RWPE1 (cell line): ENCODE measurements around the gene GAREM1.

Experiments used
- CTCF ChIA-PET: fragments of 350-600 bp; sonication (Branson Sonifier 250); formaldehyde crosslinking; extraction: SDS; loops from one replicate; lab custom pipeline; 2021; lab: Yijun Ruan, JAX
- POLR2A ChIA-PET: fragments of 400-600 bp; formaldehyde crosslinking; extraction: SDS; loops from one replicate; lab custom pipeline; 2020; ENCODE audit warnings: antibody characterized with exemption; ENCODE audit not compliant: low non-redundant PET; lab: Yijun Ruan, JAX
- DNase-seq: peaks from one replicate; pipeline ENCODE4 v3.0.0; 2012; ENCODE audit warnings: low spot score
- H3K27ac ChIP-seq: fragments of 450-650 bp; 2 replicates; pipeline ENCODE4 v1.5.1; 2017
- TF ChIP-seq, protein P1 (sequence below): fragments of 450-650 bp; conservative IDR thresholded peaks from 2 replicates; pipeline ENCODE4 v1.5.1; 2017; ENCODE audit warnings: low read depth, mild to moderate bottlenecking

The GAREM1 gene

DNA sequence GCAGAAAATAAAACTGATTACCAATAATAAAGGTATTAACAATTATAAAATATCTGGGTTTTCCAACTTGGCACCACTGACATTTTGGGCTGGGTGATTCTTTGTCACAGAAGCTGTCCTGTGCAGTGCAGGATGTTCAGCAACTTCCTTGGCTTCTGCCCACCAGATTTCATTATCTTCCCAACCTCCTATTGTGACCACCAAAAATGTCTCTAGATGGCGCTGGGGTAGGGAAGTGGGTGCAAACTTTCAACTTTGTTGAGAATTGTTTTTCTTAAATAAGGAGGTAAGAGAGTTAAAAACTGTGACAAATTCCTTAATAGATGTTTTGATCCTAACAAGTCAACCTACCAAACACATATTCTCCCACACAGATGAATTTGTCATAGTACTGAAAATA lies 90.1 kb downstream of the GAREM1 start:
- ChIA-PET CTCF (no interaction called here), POLR2A (no interaction called here)
- DNase-seq: no peak
- H3K27ac ChIP-seq: no peak overlapping the region
- TF ChIP-seq, protein P1, sequence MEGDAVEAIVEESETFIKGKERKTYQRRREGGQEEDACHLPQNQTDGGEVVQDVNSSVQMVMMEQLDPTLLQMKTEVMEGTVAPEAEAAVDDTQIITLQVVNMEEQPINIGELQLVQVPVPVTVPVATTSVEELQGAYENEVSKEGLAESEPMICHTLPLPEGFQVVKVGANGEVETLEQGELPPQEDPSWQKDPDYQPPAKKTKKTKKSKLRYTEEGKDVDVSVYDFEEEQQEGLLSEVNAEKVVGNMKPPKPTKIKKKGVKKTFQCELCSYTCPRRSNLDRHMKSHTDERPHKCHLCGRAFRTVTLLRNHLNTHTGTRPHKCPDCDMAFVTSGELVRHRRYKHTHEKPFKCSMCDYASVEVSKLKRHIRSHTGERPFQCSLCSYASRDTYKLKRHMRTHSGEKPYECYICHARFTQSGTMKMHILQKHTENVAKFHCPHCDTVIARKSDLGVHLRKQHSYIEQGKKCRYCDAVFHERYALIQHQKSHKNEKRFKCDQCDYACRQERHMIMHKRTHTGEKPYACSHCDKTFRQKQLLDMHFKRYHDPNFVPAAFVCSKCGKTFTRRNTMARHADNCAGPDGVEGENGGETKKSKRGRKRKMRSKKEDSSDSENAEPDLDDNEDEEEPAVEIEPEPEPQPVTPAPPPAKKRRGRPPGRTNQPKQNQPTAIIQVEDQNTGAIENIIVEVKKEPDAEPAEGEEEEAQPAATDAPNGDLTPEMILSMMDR: no peak

DNA sequence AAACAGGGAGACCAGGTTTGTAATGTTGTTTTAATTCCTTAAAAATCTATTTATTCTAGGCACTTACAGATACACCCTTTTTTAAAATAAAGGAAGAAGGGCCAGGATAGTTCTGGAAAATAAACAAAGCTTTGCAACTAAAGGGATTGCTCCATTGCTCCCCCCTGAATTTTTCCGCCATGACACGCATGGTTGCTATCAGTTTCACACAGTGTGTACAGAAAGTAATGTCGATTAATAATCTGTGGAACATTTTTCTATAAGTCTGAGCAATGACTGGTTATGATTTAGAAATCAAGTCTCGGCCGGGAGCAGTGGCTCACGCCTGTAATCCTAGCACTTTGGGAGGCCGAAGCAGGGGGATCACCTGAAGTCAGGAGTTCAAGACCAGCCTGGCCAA lies 90.8 kb downstream of the GAREM1 start:
- TF ChIP-seq, protein P1: no peak
- no peak overlapping the region for H3K27ac ChIP-seq
- ChIA-PET CTCF (interaction anchor here (0.6 kb wide), 1 partner anchor 170 kb away, joined by 9 read pairs; no protein-coding TSS in a partner anchor), POLR2A (no interaction called here)
- DNase-seq: no peak

- ChIA-PET CTCF (no interaction called here), POLR2A (no interaction called here)
- TF ChIP-seq, protein P1: no peak
- peak overlapping the region; percentile 70 for H3K27ac ChIP-seq
- peak; percentile 2 for DNase-seq
Measured at GRCh38 chr18:32378705-32379104, 92.0 kb downstream of the GAREM1 start.

DNA sequence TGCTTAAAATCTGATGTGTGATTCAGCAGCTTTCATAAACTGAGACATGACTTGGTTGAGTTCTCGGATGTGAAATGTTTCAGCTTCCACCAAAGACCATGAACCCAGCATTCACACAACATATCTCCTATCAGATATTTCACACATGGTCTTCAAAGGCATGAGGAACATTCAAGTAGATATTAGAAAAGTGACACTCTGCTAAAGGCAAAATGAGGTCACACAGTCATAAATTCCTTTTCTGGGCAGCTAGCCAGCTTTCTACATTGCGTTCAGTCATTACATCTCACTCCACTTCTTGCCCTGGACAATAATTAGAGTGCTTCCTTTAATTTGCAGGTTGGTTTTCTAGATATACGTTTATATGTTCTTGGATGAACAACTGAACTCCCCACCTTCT lies 96.7 kb downstream of the GAREM1 start:
- TF ChIP-seq, protein P1: no peak
- no peak overlapping the region for H3K27ac ChIP-seq
- ChIA-PET POLR2A (no interaction called here), CTCF (no interaction called here)
- DNase-seq: no peak

DNA sequence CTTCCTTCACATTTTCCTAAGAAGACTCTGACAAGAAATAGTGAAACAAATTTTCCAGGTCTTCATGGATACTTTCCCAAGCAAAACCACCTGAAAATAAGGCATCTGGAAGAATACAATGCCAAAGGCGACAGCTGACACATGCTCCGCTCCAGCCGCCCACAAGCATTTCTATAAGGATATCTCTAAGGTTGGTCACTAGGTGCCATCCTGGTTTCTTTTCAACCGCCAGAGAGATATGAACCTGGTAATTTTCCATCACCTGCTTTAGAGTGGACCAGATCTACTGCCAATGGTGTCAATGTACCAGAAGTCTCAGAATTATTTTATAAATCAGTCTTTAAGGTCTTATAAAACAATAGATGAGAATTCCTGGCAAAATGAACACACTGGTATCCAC lies 97.2 kb downstream of the GAREM1 start:
- TF ChIP-seq, protein P1: no peak
- DNase-seq: no peak
- CTCF ChIA-PET: no interaction called here
- POLR2A ChIA-PET: no interaction called here
- H3K27ac ChIP-seq: no peak overlapping the region

DNA sequence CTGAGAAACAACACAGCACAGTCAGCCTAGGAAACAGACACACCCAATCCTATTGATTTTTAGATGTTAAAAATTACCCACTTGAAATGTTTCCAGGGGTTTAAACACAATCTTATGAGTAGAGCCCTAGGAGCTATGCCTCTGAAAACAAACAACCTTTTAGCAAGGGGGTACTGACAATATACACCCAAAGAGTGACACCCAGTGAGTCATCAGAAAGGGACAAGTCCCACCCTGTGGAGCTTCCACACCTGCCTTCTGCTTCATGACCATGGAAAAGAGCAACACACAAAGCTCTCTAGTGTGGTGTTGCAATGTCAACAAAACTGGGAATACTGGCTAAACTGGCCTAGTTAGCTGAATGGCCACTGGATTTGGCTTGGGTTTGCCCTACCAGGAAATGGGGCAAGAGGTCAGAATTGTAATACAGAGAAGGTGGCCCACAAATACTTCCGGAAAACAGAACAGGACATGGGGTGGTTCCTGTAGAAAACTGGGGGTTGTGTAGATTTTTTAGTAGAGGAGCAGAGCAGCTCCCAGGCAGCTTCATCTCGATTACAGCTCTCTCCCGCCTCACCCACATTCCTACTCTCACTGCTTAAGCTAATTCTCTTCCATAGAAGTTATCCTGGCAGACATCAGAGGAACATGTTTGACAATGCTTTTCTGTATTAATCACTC lies 98.2 kb downstream of the GAREM1 start:
- POLR2A ChIA-PET: no interaction called here
- peak; percentile 31 for DNase-seq

More for the DNA sequence above, 98.2 kb downstream of the GAREM1 start:
- H3K27ac ChIP-seq: peak overlapping the region; percentile 56; the same call in 1 of the 2 replicates
- CTCF ChIA-PET: no interaction called here
- TF ChIP-seq, protein P1: no peak
